Testis (tissue), 2 donors: ENCODE results near the gene ITGA6.

ENCODE experiments used
- CTCF ChIP-seq, 3 experiments: fragments of 450-650 bp in 2 of 3; fragments of 200-600 bp in 1 of 3; sonication (generic) in 1 of 3; IDR thresholded peaks; one replicate each; pipeline ENCODE4 v1.5.1; 2016 to 2019; ENCODE audit warnings: antibody characterized with exemption in 3 of 3, mild to moderate bottlenecking in 2 of 3, moderate library complexity in 1 of 3
- POLR2A ChIP-seq: fragments of 450-650 bp; IDR thresholded peaks from one replicate; pipeline ENCODE4 v1.6.1; 2017; ENCODE audit warnings: antibody characterized with exemption, mild to moderate bottlenecking, moderate library complexity

- TF ChIP-seq CTCF (IDR thresholded peaks at IDR 0.05) (no peak), POLR2A (no peak)
These were observed 57.3 kb downstream of the ITGA6 start for GRCh38 chr2:172484706-172485105.
